GM19238 (cell line): Measurements from ENCODE around the gene ITGB8.
A peak's percentile ranks its signal among the peaks of the same experiment; 100 is the strongest.

Experiments used
- DNase-seq: peaks from one replicate; pipeline ENCODE4 v3.0.0; 2011; ENCODE audit warnings: low spot score; ENCODE audit not compliant: insufficient read length

ITGB8 gene

DNA sequence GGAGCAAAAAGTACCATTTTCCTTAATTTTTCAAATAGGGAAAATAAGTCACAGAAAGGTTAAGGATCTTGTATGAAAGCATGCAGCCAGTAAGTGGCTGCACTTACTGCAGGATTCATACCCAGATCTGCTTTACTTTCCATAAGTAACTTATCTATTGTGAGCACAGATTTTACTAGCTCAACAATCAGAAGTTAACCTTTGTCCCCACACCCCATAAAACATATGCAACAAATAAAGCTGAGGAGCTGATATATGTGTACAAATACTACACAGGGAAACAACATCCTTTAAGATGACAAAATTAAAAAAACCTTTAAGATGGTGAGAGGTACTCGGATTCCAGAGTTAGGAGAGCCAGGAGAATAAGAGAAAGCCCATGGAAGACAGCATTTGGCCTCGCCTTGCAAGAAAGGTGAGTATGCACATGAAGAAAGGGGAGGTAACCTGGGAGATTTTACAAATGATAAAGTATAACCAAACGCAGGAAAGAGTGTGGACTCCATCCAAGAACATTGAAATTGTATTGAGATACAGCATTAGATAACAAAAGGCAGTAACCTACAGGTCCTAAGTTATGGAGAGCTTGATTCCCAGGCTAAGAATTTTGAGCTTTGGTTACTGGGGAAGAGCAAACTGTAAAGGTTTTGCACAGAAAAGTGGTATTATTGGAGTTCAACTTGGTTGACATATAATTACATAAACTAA is 87.1 kb downstream of the ITGB8 start:
- DNase-seq: no peak

DNA sequence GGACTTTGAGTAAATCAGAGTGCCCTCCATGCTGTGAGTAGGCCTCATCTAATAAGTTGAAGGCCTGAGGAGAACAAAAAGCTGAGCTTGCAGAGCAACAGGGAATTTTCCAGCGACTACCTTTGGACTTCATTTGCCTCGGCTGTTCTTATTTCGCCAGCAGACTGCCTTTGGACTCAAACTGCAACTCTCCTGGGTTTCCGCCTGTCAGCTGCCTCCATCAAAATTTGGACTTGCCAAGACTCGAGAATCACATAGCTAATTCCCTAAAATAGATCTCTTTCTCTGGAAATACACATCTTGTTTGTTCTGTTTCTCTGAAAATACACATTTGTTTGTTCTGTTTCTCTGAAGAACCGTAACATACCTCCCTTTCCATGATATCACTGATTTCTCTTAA is 93.8 kb downstream of the ITGB8 start:
- no peak for DNase-seq

DNA sequence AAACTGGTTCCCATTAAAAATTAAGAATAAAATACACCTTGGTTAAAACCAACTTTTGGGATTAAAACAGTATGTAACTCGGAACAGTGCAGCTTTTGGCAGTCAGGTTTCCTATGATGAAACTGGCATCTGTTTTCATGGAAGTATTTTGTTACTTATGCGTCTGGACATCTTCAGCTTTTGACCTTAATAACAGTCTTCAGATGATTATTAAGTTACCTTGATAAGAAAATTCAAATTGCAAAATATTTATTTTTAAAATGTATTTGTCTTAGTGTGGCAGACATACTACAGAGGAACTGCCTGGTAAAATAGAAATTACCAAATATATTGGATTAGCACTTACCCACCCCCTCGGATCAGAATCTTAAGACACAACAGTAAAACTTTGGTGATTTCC is 100.0 kb downstream of the ITGB8 start:
- no peak for DNase-seq

DNA sequence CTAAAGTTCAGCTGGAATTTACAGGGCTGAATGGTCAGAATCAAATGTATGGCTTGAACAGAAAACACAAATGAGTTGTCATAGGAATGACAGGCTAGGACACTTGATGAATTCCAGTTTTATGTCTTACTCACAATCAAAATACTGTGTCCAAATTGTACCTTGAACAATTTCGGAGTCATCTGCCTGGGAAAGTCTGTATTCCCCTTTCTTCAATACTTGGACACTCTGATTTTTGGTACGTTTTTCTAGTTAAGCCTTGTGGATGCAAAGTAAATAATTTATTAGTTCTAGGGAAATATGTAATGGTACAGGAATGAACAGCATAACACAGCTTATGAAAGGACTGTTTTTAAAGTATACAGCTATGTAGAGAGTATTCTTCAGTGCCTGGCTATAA is 100.4 kb downstream of the ITGB8 start:
- no peak for DNase-seq

DNA sequence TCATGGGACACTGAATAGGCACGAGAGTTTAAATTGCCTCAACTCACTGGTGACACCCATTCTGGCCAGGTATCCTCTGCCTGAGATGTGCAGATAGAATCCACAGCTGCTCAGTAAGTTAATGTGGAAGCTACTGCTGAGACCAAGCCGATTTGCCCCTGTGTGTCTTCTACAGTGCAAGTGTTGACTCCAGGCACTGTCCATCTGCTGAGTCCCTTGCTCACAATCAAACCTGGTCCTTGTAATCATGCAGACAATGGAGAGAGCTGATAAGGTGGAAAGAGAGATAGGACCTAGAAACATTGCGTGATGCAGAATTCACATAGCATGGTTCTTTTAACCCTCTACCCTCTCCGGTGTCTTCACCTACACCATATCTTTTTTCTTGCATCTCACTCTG is 101.4 kb downstream of the ITGB8 start:
- DNase-seq: no peak

DNA sequence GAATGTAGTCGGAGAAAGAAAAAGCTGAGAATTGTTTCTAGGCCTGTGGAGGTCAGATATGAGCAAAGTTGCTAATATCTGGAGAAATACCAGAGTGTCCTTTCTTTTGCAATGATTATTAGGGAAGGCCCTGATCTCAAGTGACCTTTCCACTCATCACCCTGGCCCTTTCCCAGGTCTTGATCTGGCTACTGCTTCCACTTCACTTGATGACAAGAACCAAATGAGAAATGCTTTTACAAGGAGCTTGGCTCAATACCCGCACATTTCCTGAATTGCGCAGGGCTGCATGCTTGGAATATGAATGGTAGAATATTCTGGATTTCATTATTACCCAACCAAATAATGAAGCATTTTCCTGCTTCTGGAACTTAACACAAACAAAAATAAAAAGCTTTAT is 104.6 kb downstream of the ITGB8 start:
- DNase-seq: no peak

DNA sequence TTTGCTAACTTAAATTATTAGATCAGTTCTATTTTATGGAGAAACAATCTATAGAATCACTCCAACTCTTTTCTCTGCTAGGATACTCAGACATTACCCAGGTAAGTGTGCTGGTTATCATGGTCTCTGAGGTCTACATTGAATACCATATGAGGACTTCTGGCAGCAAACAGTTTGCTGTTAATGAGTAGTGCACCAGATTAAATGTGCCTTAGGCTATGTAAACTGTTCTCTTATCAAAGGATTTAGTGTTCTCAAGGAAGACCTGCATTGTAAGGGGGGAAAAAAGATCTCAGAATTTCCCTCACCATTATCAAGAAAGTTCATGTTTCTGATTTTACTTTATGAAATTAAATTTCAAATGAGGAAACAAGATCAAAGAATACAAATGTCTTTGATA is 107.5 kb downstream of the ITGB8 start:
- DNase-seq: no peak

DNA sequence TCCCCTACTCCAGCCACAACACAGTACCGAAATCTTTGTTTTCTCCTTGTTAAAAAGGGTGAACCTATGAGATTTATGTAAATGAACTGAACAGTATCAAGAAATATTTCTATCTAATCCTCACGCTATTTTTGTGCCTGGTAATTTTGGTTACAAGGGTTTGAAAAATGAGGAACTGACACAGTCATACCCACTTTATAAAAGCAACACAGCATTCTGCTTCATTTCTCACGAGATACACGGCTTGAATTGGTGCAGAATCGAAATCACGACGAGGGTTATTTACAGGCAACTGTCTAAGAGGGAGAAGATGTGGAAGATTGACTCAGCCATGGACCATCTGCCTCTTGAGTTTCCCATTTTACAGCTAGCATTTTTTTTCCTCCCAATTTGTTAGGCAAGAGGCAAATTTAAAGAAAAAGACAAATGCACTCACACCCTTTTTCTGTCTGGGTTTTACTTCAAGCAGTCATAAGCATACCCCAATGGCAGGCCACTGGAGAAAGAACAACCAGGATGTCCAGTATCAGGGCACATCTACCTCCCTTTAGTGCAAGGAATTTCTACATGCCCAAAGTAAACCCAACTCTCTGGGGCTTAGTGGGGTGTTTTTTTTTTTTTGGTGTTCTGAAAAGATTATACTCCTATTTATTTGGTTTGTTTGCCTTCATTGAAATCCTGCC is 108.1 kb downstream of the ITGB8 start:
- DNase-seq: peak; percentile 16

DNA sequence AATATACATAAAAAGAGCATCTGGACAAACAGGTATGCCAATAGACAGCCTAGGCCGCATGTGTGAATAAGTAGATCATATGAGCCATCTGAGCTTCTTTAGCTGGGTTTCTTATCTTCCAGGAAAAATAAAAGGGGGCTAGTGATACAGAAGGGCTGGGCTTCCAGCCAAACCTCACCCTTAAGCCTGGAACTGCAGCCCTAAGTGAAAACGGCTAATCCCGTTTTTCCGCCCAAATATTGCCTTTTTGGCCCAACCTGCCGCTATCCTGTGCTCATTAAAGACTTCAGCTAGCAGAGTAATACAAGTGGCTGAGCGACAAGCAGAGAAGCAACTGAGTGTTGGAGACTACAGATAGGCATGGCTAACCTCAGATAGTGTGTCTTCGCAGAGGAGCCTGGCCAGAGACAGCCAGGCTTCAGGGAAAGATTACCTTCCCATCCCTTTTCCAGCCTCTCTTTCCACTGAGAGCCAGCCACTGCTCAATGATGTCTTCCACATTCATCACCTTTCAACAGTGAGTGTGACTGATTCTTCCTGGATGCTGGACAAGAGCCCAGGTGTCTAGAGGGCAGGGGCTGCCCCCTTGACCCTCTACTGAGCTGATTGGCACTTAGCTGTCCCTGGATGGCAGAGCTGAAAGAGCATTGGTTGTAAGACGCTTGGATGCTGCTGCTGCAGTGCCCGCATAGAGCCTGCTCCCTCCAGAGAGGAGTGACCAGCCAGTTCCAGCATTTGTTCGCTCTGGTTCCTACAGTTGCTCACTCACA is 108.9 kb downstream of the ITGB8 start:
- DNase-seq: no peak

DNA sequence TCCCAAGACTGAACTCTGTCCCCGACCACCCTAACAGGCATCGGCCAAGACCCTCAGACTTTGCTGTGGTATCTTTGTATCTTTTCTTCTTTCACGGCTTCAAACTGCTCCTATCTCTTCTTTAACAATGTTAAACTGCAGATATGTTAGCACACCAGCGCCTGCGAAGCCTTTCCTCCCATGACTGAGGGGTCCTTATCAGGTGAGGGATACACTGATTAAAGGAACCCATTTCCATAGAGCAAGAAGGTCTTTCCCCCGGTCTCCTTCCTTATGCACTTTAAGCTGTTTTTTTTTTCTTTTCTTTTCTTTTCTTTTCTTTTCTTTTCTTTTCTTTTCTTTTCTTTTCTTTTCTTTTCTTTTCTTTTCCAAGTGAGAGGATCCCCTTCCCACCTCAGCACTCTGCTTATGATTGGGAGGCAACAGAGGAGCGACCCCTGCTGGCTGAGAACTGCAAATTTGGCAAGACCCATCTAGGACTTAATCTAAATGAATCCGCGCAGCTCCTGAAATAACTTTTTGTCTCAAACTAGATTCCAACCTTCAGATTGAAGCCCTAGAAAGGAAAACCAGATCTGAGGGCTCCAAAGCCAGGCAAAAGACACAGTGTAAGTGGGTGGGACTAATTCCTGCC is 109.9 kb downstream of the ITGB8 start:
- no peak for DNase-seq

DNA sequence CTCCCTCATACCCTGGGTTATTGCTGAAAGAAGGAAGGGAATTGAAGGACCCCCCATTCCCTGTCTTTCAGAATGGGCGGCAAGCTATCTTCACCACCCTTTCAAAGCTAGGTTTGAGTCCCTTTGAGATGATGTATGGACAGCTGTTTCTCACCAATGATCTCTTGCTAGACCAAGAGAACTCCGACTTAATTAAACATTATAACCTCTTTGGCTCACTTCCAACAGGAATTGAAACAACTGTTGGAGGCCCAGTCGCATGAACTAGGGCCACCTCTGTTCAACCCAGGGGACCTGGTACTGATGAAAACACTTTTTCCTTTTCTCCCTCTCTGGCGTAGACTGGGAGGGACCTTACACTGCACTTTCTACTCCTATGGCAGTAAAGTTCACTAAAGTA is 110.6 kb downstream of the ITGB8 start:
- no peak for DNase-seq

DNA sequence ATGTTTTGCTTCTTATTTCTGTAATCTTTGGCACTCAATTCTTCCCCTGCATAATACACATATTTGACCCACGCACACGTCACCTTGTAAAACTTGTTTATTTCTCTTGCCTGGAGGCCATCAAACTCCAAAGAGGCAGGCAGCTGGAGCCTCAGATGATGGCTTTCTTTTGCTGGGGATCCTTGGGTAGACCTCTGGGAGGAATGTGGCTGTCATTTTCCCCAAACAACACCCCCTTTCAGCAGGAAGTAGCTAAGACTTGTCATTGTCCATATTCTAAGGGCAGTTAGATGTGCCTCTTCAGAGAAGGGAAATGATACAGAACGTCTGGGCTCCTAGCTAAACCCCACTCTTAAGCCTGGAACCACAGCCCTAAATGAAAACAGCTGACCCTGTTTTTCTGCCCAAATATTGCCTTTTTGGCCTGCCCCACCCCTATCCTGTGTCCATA is 111.3 kb downstream of the ITGB8 start:
- DNase-seq: no peak

DNA sequence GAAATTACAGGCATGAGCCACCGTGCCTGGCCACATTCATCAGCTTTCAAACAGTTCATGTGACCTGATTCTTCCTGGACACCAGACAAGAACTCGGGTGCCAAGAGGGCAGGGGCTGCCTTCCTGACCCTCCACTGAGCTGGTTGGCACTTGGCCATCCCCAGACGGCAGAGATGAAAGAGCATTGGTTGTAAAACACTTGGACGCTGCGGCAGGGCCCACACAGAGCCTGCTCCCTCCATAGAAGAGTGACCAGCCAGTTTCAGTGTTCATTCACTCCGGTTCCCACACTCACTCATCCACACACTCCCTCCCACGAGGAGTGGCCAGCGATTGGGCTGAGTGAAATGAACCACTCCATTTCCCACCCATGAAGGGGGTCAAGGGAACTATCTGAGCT is 112.3 kb downstream of the ITGB8 start:
- DNase-seq: no peak

DNA sequence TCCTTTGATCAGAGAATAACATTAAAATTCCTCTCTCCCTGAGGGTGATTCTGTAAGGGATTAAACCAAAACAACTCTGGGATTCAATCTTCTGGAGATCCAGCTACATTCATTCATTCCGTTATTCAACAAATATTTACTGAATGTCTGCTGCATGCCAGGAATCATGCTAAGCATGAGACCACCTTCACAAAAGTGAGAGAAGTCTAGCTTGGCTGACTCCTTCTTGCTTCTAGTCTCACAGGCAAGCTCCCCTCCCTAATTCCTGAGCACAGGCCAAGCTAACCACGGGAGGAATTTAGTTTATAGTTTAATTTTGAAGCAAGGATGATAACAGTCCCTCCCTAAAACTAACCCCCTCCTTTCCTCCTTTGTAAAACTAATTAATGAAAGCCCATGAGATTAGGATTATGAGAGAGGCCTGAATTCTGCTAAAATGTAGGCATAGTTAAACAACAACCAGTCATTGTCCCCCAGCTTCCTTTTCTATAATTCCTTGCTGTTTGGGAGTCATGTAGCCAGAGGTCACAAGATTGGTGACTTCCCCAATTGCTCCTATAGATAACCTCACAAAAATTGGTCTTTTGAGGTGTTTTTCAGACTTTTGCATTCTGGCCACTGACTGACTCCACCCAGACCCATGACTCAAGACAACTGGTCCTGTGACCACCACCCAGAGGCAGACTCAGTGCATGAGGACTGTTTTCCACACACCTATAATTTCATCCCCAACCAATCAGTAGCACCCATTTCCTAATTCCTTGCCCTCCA is 113.5 kb downstream of the ITGB8 start:
- DNase-seq: no peak

DNA sequence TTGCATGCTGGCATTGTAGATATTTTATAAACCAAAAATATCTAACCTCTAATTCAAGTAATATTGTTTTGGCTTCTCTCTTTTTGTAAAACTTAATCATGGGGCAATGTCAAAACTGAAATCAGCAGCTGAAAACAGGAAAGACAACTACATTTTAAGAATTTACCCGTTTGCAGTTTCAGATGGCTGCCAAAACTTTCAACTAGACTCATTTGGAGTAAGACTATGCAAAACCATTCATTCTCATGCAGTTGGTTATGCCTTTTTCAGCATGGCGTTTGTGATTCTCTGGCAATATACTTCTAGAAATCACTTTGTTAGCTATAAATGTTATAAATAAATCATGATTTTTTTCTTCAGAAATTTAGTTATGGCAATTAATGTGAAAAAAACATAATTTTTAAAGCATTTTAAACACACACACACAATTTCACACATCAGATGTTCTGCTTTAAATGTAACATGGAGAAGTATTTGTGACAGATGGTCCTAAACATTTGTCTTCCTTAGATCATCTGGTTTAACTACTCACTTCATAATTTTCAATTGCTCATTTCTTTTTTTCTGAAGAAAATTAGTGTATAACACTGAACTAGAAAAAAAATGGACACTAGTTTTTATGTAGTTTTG is 116.4 kb downstream of the ITGB8 start:
- DNase-seq: peak; percentile 9

DNA sequence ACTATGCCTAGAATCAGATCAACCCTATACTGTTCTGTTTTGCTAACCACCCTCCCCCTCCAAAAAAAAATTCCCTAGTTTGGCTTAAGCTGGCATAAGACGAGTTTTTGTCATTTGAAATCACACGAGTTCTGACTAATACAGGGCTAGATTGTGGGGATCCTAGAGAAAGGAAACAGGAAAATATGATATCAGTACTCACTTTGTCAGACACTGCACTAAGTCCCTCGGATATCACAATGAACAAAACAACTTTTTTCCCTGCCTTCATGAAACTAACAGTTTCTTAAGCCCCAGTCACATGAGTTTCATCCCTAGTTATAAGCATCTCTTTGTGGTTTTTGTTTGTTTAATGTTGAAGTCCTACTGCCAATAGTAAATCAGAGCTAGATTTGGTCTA is 118.5 kb downstream of the ITGB8 start:
- DNase-seq: no peak

DNA sequence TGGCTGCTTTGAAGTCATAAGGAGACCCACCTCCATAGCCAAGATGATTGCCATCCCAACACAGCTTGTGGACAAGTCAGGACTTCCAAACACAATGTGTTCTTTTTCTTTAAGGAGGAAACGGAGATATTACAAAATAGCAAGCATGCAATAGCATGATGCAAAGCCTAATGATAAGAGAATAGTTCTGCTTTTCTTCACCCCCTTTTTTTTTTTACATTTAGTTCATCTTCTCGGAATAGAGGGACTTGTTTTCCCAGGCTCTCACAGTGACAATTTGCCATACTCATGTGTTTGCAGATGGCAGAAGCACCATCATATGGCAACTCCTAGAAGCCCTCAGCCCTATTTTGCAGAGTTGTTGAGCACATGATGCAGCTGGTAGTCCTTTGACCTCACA is 119.8 kb downstream of the ITGB8 start:
- DNase-seq: no peak

DNA sequence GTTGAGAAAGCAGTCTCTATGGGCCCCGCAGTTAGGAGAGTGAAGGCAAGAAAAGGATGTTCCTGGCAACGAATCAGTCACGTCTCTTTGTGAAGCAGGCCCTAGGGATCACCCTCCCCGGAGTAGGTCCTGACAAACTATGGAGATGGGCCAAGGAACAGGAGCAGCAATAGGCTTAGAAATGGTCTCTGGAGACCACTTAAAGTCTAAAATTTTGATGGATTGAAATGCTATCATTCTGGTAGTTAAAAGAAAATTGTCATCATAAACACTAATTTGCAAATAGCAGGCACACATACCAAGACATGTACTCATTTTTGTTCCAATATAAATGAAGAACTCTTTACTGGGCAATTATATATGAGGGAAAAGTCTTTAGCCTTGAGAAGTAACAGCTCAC is 123.5 kb downstream of the ITGB8 start:
- DNase-seq: no peak

DNA sequence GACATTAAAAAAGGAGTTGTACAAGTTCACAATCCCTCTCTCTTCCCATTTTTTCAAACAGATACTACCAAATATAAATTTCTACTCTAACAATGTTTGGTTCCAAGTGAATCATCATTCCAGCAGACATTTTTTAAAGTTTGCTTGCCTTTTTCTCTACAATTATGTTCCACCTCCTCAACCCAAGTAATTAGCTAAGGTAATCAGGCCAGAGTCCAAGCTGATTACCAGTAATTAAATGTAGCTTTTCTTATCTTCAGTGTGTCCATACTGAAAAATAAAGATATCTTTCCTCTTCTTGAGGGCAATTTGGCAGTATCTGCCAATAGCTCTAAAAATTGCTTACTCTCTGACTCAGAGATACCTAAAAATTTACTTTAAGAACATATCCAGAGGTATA is 126.0 kb downstream of the ITGB8 start:
- DNase-seq: no peak

DNA sequence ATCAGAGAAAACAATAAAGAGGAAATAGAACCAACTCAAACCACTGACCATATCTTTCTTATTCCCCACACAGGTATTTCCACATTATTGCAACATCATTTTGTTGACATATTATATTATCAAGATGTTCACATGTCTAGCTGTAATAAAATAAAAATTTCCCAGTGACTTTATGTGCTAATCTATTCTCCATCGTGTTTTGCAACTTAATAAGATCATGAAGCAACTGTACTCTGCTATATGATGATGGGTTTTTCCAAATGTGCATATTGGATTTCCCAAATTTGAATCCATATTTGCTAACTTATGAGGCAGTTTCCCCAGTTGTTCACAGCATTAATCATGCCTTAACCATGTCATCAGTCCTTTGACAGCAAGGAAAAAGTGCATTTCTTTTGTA is 127.8 kb downstream of the ITGB8 start:
- no peak for DNase-seq

DNA sequence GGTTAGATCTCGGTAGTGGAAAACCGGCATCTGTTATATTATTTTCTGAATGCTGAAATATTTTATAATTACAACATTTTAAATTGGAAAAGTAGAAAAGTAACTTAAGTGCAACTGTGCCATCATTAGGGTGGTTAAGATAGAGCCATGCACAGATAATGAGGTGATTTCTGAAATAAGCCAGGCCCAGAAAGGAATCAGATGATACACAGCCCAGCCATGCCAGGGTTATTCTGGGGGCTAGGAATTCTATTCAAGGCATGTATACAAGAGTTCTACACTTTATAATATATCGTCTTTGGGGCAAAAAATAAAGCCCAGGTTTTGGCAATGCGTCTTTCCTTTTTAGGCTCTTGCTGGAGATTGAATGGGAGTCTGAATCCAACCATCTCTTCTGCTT is 128.7 kb downstream of the ITGB8 start:
- no peak for DNase-seq
